ENCODE data around the gene CRYGD. TPM values are rescaled to one million over a fixed set of nuclear protein-coding genes. Genes with fewer than 3 reads are reported as not detected.
"Not testable (repeated sequence)": the region's sequence is repeated elsewhere in the genome, so short reads cannot be mapped to it uniquely, and the experiment has no call there.

Gene CRYGD
- total and polyA plus RNA-seq, 3 donors from 2014 or later = 2.5 TPM; not detected in 2

DNA sequence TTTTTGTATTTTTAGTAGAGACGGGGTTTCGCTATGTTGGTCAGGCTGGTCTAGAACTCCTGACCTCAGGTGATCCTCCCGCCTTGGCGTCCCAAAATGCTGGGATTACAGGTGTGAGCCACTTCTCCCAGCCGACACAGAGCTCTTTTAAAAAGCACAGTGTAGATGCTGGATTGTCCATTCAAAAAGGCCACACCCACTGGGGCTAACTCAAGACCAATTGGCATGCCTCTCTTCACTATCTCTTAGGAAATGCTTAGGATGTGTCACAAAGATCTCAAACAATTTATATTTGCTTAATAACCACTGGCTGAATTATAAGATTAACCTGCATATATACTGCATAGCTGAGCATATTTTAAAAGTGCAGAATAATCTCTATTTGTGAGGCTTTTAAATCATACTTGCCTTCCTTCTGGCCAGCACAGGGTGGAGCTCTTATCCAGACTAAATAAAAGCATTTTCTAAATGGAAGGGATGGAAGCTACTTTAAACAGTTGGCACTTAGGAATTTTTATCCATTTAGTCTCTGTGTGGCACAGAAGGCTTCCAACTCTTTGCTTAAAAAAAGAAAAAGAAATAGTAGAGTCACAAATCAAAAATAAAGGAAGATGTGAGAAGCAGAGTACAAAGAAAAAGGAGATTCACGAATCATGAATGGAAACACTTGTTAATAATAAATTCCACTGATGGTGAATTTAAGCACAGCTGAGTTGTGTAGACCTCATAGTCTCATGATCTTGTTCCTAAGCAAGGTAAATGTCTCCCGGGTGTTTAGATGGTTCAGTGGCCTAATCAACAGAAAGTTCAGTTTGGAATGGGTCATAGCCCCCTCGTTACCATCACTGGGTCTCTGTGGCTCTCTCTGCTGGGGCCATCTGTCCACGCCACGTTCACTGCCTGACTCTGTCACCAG lies 22.4 kb downstream of the CRYGD start:
- Histone ChIP-seq H3K4me1 (no peaks in the 10 kb centered on the region), H3K9me3 (no peaks in the 10 kb centered on the region), H3K27me3 (no peaks in the 10 kb centered on the region), H3K4me3 (no peak overlapping the region), H3K36me3 (ENCODE audit: low read depth, missing control alignments) (no peaks in the 10 kb centered on the region), H3K27ac (no peak overlapping the region)
- no peak for DNase-seq
- 59 to 66% methylated on average over 10 of the region's 10 CpGs for WGBS, 2 donors
- no peak for TF ChIP-seq POLR2A (IDR thresholded peaks at IDR 0.05)
- TF ChIP-seq, protein P1, sequence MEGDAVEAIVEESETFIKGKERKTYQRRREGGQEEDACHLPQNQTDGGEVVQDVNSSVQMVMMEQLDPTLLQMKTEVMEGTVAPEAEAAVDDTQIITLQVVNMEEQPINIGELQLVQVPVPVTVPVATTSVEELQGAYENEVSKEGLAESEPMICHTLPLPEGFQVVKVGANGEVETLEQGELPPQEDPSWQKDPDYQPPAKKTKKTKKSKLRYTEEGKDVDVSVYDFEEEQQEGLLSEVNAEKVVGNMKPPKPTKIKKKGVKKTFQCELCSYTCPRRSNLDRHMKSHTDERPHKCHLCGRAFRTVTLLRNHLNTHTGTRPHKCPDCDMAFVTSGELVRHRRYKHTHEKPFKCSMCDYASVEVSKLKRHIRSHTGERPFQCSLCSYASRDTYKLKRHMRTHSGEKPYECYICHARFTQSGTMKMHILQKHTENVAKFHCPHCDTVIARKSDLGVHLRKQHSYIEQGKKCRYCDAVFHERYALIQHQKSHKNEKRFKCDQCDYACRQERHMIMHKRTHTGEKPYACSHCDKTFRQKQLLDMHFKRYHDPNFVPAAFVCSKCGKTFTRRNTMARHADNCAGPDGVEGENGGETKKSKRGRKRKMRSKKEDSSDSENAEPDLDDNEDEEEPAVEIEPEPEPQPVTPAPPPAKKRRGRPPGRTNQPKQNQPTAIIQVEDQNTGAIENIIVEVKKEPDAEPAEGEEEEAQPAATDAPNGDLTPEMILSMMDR (IDR thresholded peaks at IDR 0.05) = no peak
- intact Hi-C loops (cut with DNase I; ENCODE audit: low total_unique reads) = no loop called here

DNA sequence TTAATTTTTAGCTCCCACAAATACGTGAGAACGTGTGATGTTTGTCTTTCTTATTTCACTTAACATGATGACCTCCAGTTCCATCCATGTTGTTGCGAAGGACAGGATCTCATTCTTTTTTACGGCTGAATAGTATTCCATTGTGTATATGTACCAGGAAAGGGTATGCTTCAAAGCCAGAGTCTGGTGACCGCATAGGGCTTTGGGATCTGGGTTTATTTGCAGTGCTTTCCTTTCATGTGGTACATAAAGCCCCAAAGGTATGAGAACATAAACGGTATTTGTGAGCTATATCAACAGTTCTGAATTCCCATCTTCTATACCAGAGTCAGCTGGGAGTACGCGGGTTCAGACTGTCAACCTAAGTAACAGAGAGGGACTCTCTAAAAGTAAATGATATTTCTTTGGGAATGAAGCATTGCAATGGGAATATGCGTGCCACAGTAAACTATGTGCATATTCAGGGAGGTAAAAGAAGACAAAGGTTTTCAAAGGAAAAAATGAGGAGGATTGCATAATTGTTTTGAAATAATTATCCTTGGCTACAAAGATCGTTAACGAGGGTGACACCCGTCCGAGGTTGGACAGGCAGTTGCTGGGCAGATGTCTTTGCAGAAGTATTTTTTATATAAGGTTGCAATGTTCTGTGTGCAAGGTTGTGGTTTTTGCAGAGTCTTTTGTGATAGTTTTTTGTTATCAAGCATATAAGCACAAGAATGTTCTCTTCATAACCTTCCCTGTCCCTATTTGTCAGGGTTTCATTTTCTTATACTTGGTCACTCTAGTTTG lies 24.4 kb downstream of the CRYGD start:
- no peak overlapping the region for H3K27ac ChIP-seq
- DNase-seq = no peak
- no peaks in the 10 kb centered on the region for H3K27me3 ChIP-seq
- no peak for TF ChIP-seq POLR2A (IDR thresholded peaks at IDR 0.05)
- TF ChIP-seq, protein P1 (IDR thresholded peaks at IDR 0.05) = no peak
- intact Hi-C loops (cut with DNase I; ENCODE audit: low total_unique reads) = no loop called here
- WGBS, 2 donors = 76 to 81% methylated on average over 13 of the region's 13 CpGs
- no peaks in the 10 kb centered on the region for H3K36me3 ChIP-seq (ENCODE audit: low read depth, missing control alignments)
- no peaks in the 10 kb centered on the region for H3K9me3 ChIP-seq
- H3K4me1 ChIP-seq = no peaks in the 10 kb centered on the region
- H3K4me3 ChIP-seq = no peak overlapping the region

DNA sequence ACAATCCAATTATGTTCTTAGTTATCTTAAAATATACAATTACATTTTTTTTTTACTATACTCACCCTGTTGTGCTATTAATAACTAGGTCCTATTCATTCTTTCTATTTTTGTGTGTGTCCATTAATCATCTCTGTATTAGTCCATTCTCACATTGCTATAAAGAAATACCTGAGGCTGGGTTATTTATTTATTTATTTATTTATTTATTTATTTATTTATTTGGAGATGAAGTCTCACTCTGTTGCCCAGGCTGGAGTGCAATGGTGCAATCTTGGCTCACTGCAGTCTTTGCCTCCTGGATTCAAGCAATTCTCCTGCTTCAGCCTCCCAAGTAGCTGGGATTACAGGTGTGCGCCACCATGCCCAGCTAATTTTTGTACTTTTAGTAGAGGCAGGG lies 25.6 kb downstream of the CRYGD start:
- WGBS, 2 donors = 89 to 96% methylated on average over 1 of the region's 1 CpG

DNA sequence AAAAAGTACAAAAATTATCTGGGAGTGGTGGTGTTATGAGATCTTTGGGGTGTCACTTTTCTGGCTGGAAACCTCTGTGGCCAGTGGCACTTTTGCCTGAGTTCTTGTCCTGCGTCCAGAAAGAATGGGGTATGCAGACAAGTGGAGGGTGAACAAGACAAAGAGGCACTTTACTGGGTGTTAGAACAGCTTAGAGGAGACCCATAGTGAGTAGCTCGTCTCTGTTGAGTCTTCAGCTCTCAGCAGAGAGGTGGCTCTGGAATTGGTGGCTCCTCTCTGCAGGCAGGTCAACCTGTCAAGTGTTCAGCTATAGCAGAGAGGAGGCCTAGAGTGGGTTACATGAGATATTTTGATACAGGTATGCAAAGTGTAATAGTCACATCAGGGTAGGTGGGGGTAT lies 26.1 kb downstream of the CRYGD start:
- Histone ChIP-seq H3K27ac (no peak overlapping the region), H3K36me3 (ENCODE audit: low read depth, missing control alignments) (no peaks in the 10 kb centered on the region), H3K9me3 (no peaks in the 10 kb centered on the region), H3K4me3 (no peak overlapping the region), H3K27me3 (no peaks in the 10 kb centered on the region), H3K4me1 (no peaks in the 10 kb centered on the region)
- no peak for TF ChIP-seq POLR2A (IDR thresholded peaks at IDR 0.05)
- TF ChIP-seq, protein P1 (IDR thresholded peaks at IDR 0.05) = no peak
- no peak for DNase-seq
- intact Hi-C loops (cut with DNase I; ENCODE audit: low total_unique reads) = no loop called here
- 51 to 60% methylated on average over 2 of the region's 2 CpGs for WGBS, 2 donors

More for the DNA sequence above, 25.6 kb downstream of the CRYGD start:
- H3K4me1 ChIP-seq; DNase-seq; H3K27me3 ChIP-seq; intact Hi-C loops (cut with DNase I; ENCODE audit: low total_unique reads); H3K27ac ChIP-seq; H3K9me3 ChIP-seq; H3K36me3 ChIP-seq (ENCODE audit: low read depth, missing control alignments); H3K4me3 ChIP-seq: not testable (repeated sequence)

GRCh38 chr2:208097801-208098200 lies 26.5 kb downstream of the CRYGD start:
- Histone ChIP-seq H3K9me3 (no peaks in the 10 kb centered on the region), H3K36me3 (ENCODE audit: low read depth, missing control alignments) (no peaks in the 10 kb centered on the region), H3K27me3 (no peaks in the 10 kb centered on the region), H3K27ac (no peak overlapping the region), H3K4me1 (no peaks in the 10 kb centered on the region), H3K4me3 (no peak overlapping the region)
- intact Hi-C loops (cut with DNase I; ENCODE audit: low total_unique reads) = no loop called here
- no peak for TF ChIP-seq POLR2A (IDR thresholded peaks at IDR 0.05)
- no peak for DNase-seq
- 75 to 81% methylated on average over 5 of the region's 5 CpGs for WGBS, 2 donors

Measured in testis (tissue), 3 donors.